HG03196 (cell line): Measurements from ENCODE around the gene AMH.
"Not testable (repeated sequence)": the region's sequence is repeated elsewhere in the genome, so short reads cannot be mapped to it uniquely, and the experiment has no call there.

ENCODE experiments used
- ATAC-seq: cut with Tn5 transposase; IDR thresholded peaks from one replicate; pipeline ENCODE4 v1.9.1; 2021; ENCODE audit not compliant: unreplicated experiment

Gene AMH

DNA sequence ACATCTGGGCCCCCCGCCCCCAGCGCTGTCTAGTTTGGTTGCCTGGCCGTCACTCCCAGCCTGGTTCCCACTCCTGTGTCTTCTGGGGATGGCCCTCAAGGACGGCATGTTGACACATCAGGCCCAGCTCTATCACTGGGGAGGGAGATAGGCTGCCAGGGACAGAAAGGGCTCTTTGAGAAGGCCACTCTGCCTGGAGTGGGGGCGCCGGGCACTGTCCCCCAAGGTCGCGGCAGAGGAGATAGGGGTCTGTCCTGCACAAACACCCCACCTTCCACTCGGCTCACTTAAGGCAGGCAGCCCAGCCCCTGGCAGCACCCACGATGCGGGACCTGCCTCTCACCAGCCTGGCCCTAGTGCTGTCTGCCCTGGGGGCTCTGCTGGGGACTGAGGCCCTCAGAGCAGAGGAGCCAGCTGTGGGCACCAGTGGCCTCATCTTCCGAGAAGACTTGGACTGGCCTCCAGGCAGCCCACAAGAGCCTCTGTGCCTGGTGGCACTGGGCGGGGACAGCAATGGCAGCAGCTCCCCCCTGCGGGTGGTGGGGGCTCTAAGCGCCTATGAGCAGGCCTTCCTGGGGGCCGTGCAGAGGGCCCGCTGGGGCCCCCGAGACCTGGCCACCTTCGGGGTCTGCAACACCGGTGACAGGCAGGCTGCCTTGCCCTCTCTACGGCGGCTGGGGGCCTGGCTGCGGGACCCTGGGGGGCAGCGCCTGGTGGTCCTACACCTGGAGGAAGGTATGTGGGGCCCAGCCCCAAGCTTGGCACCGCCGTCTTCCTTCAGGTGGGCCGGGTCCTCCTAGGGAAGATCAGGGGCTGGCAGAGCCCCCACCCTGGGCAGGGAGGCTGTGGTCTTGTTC, at the start of gene AMH:
TSS of gene AMH (plus strand) at position 314 of the 857 bp plus-strand sequence. CDS start at position 324, 10 bp downstream.
- ATAC-seq, result no peak

DNA sequence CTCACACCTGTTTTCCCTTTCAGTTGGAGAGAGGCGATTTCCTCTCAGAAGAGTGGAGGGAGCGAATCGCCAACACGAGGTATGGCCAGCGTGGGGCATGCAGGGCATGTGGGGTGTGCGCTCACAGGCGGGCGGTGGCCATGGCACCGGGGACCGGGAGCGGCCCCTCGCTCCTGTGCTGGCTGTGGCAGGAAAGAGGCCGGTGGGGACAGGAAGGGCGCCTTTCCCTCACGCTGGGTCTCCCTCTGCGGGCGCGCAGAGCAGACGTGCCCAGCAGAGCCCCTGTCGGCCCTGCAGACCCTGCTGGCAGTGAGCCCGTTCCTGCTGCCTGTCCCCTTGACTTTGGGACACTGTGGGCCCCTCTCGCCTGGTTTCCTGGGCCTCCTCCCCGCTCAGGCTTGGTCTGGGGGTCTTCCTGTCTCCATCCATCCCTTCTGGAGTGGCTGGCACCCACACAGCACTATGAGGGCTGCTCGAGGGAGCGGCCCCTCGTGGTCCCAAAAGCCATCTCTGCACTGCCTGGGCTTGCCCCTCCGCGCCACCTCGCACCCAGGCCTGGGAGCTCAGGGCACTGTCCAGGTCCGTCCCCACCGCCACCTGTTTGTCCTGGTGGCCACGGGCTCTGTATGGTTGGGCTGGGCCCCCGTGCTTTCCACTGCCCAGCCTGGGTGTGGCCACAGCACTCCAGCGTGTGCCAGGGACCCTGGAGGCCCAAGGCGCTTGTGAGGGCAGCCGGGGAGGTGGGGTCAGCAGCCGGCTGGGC, 49.1 kb upstream of the AMH start:
- no peak for ATAC-seq

DNA sequence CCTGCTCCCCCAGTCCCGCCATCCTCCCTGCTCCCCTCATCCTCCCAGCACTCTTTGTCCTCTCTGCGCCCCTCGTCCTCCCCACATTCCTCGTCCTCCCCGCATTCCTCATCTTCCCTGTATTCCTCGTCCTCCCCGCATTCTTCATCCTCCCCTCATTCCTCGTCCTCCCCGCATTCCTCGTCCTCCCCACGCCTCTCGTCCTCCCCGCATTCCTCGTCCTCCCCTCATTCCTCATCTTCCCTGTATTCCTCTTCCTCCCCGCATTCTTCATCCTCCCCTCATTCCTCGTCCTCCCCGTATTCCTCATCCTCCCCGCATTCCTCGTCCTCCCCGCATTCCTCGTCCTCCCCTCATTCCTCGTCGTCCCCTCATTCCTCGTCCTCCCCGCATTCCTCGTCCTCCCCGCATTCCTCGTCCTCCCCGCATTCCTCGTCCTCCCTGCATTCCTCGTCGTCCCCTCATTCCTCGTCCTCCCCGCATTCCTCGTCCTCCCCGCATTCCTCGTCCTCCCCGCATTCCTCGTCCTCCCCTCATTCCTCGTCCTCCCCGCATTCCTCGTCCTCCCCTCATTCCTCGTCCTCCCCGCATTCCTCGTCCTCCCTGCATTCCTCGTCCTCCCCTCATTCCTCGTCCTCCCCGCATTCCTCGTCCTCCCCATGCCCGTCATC, 48.4 kb upstream of the AMH start:
- ATAC-seq, result not testable (repeated sequence)

DNA sequence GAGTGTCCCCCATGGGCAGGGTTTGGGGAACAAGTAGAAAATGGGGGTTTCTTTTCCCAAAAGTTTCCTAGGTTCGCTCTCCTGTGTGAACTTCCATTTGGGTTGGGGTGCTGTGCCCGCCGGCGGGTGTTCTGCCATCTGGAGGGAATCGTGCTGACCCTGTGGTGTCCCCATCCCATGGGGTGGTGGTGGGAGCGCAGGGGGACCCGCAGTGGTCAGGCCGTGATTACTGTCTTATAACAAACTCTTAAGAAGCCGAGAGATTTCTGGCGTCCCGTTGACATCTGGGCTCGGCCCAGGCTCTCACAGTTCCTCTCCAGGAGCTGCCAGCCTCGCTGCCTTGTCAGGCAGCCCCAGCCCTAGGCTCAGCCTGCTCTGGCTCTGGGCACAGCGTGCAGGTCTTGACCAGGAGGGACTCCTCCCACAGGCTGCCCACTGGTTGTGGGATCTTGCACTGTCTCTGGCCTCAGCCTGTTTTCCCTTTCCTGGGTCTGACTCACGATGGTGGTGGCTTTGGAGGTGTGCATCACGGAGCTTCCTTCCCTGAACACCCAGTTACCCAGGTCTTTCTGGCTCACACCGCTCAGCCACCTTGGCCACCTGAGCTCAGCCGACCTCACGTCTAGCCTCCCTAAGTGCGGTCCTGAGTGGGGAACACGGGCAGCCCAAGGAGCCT, 47.5 kb upstream of the AMH start:
- no peak for ATAC-seq

DNA sequence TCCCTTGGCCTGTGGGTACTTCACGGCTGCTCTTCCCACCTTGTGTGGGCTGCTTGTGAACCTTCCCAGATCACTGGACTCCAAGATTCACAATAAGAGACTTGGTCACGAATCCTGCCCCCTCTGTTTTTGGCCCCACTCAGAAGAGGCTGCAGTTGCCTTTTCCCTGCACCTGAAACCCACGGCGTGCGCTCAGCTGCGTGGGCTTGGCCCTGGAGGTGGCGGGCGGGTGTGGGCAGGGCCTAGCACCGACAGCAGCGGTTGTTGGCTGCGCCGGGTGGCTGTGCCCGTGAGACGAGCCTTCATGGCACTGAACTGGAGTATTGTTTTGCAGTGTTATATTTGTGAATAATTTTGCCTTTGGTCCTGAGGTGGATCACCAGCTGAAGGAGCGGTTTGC, 46.8 kb upstream of the AMH start:
- ATAC-seq, result no peak

DNA sequence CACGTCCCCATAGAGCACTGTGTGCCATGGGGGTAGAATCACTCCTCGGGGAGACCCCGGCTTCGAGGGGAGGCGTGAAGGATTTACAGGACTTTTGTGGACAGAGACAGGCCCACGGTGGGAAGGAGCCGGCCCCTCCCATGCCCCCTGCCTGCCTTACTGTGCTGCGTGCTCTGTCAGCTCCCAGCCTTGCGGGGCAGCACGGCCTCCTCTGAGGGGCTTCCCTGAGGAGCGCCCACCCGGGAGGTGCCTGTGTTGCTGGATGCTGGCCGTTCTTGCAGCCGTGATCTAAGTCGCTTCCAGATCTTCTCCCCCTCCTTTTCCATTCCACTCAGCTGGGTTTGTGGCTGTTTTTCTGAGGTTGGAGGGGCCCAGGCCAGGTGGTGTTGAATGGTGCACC, 42.1 kb upstream of the AMH start:
- ATAC-seq, result no peak

DNA sequence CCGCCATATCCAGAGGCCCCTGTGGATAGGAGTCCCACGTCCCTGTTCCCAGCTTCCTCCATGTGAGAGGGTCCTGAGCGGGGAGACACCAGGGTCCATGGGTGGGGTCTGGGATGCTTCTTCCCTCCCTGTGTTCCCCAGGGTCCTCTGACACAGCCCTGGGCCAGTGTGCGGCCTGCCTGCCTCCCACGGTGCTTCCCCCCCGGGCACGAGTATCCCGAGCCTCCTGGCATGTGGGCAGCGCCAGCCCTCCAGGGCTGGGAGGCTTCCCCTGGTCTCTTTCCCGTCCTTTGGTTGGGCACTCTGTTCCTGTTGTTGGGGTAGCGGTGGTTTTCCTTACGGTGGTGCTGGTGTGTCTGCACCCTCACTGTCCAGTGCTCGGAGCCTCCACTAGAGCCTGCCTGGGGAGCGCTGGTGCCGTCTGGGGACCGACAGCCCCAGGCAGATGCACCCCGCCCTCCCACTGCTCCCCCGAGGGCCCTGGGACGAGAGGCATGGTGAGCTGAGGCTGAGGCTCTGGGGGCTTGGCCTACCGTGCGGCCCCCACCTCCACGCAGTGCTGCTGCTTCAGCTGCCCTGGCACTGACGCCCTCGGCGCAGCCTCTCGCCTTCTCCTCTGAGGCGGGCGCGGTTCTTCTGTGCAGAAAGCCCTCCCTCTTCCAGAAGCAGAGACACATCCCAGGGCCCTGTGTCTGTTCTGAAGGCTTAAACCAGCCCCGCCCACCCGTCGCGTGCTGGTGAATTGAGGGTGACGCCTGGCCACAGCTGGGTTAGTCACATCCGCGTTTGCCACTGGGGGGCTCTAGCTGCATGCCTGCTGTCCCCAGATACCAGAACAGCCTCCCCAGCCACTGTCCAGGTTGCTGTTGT, 40.9 kb upstream of the AMH start:
- ATAC-seq, result no peak

DNA sequence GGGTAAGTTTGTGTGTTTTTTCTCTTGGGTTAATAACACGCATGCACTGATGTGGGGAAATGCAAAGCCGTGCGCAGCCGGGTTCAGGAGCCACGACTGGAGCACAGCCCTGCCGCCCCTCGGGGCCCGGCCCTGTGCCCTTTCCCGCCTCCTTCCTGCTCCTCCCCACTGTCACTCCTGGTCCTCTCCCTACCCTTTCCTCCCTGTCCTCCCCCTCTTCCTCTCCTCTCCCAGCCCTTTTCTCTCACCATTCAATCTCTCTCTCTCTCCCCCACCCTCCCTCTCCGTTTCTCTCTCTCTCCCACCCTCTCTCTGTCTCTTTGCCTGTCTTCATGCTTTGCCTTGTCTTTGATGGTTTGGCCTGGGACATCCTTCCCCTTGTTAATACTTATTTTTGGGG, 40.1 kb upstream of the AMH start:
- no peak for ATAC-seq

DNA sequence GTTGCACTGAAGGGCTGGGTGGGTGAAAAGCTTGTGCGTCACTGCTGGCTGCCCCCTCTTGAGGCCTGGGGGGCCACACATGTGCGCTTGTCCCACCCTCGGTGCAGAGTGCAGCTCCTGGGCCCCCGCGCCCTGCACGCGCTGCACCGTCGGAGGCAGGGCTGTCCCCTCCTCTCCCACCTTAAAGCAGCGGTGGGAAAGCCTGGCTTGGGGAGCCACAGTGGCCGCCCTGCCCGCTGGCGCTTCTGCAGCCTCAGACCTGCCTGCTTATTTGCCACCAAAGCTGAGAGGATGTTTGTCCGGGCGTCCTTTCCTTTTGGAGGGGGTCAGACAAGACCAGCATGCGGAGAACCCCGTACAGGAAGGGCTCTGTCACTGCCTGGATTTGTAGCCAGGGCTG, 39.7 kb upstream of the AMH start:
- ATAC-seq, result no peak

DNA sequence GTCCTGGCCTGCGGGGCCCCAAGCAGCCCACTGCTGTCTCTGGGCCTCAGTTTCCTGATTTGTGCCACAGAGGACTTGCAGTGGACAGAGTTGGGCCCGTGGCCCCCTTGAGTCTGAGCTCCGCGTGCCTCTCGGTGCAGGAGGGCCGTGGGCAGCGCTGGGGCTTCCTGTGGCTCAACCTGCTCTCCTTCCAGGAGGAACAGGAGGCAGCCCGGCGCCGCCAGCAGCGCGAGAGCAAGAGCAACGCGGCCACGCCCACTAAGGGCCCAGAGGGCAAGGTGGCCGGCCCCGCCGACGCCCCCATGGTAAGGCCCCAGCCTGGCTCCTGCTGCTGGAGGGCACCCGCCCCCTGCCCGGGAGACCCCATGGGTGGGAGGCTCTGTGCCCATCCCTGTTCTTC, 38.9 kb upstream of the AMH start:
- no peak for ATAC-seq

DNA sequence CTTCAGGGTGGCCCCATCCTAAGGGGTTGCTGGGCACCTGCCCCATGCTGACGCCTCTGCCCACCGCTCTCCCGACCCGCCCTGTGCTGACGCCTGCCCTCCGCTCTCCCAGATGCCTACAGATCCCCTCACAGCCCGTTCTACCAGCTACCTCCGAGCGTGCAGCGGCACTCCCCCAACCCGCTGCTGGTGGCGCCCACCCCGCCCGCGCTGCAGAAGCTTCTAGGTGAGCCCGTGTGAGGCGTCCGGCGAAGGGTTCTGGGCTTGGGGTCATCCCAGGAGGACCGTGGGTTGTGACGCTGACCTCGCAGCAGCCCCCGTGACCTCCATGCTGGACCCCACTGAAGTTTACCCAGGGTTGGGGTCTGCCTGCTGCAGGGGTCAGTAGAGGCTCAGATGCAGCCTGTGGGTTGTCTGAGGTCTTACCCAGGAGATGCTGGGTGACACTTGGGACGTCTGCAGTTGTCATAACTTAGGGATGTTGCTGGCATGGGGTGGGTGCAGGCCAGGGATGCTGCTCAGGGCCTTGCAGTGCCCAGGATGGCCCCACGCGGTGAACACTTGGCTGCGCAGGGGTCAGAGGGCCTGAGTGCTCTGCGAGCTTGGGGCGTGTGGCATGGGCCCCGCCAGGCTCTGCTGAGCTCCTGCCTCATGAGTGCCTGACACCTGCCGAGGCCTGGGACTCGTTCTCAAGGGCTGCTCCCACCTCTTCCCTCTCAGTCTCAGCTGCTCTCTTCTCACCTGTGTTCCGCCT, 38.0 kb upstream of the AMH start:
- no peak for ATAC-seq

DNA sequence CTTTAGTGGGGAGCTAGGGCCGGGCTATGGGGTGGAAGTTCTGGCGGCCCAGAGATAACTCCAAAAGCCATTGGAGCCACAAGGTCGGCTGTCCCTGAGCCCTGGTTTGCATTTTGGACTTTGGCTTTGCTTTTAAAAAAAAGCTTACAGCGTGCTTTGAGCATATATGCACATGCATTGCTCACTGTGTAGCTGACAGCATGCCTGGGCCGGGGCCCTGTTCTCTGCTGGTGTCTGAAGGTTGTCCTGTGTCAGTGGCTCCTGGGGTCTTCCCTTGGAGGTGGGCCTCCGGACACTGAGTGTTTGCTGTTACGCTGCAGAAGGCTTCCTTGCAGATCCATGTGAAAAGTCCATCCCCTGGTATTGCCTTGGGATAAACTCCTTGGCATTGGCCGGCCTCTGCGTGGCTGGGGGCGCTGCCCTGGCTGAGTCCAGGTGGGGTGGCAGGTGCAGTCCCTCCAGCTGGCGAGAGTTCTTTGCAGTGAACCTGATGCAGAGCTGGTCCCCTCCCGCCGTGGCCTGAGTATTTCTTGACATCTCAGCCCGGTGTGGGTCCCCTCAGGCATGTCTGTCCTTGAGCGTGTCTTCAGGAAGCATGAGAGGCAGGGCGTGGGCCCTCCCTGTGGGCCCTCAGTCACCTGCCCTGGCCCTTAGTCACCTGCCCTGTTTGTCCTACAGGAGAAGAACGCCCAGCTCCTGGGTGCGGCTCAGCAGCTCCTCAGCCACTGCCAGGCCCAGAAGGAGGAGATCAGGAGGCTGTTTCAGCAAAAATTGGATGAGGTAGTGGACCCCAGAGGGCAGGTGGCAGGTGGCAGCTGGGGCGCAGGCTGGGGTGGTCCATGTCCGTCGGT, 36.0 kb upstream of the AMH start:
- ATAC-seq, result no peak

DNA sequence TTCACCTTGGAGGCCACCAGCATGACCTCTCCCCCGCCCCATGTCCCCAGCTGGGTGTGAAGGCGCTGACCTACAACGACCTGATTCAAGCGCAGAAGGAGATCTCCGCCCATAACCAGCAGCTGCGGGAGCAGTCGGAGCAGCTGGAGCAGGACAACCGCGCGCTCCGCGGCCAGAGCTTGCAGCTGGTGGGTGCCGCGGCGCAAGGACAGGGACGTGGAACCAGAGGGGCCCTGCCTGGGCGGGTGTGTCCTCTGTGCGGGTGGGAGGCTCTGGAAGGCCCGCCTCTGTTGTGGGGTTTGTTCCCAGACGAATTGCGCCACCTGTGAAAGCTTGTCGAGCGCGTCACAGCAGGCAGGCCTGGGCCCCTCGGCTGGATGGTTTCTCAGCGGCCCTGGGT, 35.3 kb upstream of the AMH start:
- no peak for ATAC-seq

DNA sequence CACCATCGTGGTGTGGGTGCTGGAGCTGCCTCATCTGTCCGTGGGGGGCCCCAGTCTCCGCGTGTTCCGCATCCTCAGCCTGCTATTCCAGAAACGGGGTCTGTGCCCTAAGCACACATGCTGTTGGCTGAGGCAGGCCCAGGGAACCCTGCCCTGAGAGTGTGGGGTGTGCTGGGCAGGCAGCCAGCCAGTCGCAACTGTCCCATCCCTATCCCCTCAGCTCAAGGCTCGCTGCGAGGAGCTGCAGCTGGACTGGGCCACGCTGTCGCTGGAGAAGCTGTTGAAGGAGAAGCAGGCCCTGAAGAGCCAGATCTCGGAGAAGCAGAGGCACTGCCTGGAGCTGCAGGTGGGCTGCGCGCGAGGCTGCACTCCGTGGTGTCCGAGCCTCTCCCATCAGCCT, 34.9 kb upstream of the AMH start:
- no peak for ATAC-seq

DNA sequence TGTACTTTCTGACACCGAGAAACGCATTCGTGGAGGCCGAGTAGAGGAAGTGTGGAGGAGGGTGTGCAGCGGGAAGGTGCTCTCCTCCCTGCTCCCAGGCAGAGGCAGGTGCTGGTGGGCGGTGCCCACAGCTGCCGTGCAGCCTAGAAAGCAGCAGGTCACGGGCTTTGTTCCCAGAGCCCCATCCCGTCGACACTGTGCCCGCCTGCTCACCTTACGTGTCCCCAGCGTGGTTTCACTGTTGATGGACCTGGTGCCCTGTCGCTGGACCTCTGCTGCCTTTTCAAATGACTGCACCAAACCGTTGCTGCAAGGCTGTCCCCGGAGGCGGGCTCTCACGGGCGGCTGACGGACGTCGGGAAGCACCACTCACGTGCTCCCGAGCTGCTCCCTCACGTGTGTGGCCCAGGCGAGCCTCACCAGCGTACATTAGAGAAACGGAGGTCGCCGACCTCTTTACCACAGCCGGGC, 33.8 kb upstream of the AMH start:
- no peak for ATAC-seq

DNA sequence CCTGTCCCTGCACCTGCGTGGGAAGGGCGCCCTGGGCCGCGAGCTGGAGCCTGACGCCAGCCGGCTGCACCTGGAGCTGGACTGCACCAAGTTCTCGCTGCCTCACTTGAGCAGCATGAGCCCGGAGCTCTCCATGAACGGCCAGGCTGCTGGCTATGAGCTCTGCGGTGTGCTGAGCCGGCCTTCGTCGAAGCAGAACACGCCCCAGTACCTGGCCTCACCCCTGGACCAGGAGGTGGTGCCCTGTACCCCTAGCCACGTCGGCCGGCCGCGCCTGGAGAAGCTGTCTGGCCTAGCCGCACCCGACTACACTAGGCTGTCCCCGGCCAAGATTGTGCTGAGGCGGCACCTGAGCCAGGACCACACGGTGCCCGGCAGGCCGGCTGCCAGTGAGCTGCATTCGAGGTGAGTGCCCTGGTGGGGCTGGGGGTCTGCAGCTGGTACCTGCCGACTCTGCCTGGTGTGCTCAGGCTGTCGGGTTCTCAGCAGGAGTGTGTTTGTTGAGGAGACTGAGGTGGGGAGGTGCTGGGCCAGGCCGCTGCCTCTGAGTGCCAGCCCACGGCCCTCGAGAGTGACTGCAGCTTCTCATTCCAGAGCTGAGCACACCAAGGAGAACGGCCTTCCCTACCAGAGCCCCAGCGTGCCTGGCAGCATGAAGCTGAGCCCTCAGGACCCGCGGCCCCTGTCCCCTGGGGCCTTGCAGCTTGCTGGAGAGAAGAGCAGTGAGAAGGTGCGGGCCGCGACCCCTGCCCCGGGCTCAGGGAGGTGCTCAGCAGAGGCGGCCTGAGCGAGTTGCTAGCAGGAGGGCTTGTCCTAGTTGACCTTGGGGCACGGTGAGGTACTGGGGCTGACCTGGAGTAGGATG, 32.5 kb upstream of the AMH start:
- ATAC-seq, result no peak

DNA sequence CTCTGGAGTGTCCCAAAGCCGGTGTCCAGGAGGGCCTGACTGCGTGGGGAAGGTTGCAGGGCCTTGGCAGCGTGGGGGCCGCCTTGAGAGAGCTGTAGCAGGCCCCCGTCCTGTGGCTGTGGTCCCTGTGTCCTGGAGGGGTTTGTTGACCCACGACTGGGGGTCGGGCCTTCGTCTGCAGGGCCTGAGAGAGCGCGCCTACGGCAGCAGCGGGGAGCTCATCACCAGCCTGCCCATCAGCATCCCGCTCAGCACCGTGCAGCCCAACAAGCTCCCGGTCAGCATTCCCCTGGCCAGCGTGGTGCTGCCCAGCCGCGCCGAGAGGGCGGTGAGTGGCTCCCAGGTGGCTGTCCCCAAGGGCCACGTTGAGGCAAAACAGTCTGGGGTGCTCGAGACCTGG, 31.5 kb upstream of the AMH start:
- no peak for ATAC-seq

DNA sequence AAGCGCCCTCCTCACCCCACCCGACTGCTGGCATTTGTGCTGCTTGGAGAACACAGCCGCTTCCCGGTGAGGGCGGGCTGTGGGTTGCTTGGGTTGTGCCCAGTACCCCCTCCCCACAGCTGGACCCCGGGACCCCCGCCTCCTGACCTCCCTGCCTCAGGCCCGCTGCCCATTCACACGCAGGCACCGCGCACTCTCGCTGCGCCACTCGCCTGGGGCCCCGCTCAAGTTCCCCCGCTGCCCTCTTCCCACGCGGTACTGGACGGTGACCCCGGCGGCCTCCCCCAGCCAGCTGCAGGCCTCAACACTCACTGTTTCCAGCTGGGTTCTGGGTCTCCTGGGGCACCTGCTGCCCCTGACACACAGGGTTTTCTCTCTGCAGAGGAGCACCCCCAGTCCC, 29.4 kb upstream of the AMH start:
- no peak for ATAC-seq
